Hepatocyte (in vitro differentiated cells): ENCODE measurements around the gene CNST. TPM values are rescaled to one million over a fixed set of nuclear protein-coding genes. Genes with fewer than 3 reads are reported as not detected.

Experiments used
- DNase-seq: peaks from one replicate; pipeline ENCODE4 v3.0.0-alpha.2; 2016; ENCODE audit warnings: low spot score
- H2AFZ ChIP-seq: fragments of 200-600 bp; sonication (generic); 2 replicates; pipeline ENCODE4 v1.6.0; 2016; ENCODE audit warnings: antibody characterized with exemption, mild to moderate bottlenecking
- H3K27ac ChIP-seq: fragments of 200-600 bp; sonication (generic); 2 replicates; pipeline ENCODE4 v1.5.1; 2016; ENCODE audit warnings: mild to moderate bottlenecking
- H3K27me3 ChIP-seq: fragments of 200-600 bp; sonication (generic); 2 replicates; pipeline ENCODE4 v1.6.1; 2016
- H3K36me3 ChIP-seq: fragments of 200-600 bp; sonication (generic); replicated peaks from 2 replicates; pipeline ENCODE4 v1.5.1; 2016; ENCODE audit warnings: low read depth; ENCODE audit not compliant: insufficient read depth
- H3K4me1 ChIP-seq: fragments of 200-600 bp; sonication (generic); 2 replicates; pipeline ENCODE4 v1.5.1; 2016; ENCODE audit warnings: mild to moderate bottlenecking, moderate library complexity; ENCODE audit not compliant: insufficient read depth
- H3K4me2 ChIP-seq: fragments of 200-600 bp; sonication (generic); 2 replicates; pipeline ENCODE4 v1.6.0; 2016
- H3K4me3 ChIP-seq: fragments of 200-600 bp; sonication (generic); 2 replicates; pipeline ENCODE4 v1.5.1; 2016; ENCODE audit warnings: mild to moderate bottlenecking
- H3K79me2 ChIP-seq: fragments of 200-600 bp; sonication (generic); 2 replicates; pipeline ENCODE4 v1.6.0; 2017; ENCODE audit warnings: mild to moderate bottlenecking
- H3K9me2 ChIP-seq: fragments of 200-600 bp; sonication (generic); replicated peaks from 2 replicates; pipeline ENCODE4 v1.6.0; 2017; ENCODE audit warnings: mild to moderate bottlenecking; ENCODE audit not compliant: insufficient read depth
- H3K9me3 ChIP-seq: fragments of 200-600 bp; sonication (generic); 2 replicates; pipeline ENCODE4 v1.5.1; 2016; ENCODE audit warnings: low read depth, mild to moderate bottlenecking
- H4K20me1 ChIP-seq: fragments of 200-600 bp; sonication (generic); 2 replicates; pipeline ENCODE4 v1.6.0; 2016; ENCODE audit warnings: mild to moderate bottlenecking; ENCODE audit not compliant: insufficient read depth, poor library complexity, severe bottlenecking
- EZH2 ChIP-seq: fragments of 200-600 bp; sonication (generic); IDR thresholded peaks from 2 replicates; pipeline ENCODE4 v1.6.1; 2016; ENCODE audit warnings: antibody characterized with exemption, mild to moderate bottlenecking, borderline replicate concordance
- EZH2phosphoT487 ChIP-seq: fragments of 200-600 bp; sonication (generic); IDR thresholded peaks from one replicate; pipeline ENCODE4 v1.6.1; 2018; ENCODE audit warnings: antibody characterized with exemption, mild to moderate bottlenecking, low read depth, moderate library complexity; ENCODE audit not compliant: unreplicated experiment, severe bottlenecking
- WGBS: methylation state at CpG from one replicate; pipeline ENCODE4 v1.1.6; 2016; ENCODE audit warnings: low lambda C conversion rate; ENCODE audit errors: missing lambda C conversion rate; 5-methylcytosine and 5-hydroxymethylcytosine counted together
- polyA plus RNA-seq: library from polyadenylated mRNA; unstranded; fragments of >200 nt; fragmentation: Nextera tagmentation; extraction: Ambion mirVana; gene quantifications from 2 replicates; pipeline ENCODE4 v1.2.1, GENCODE V29; 2016
- total RNA-seq: library from RNA; depleted of rRNA; stranded (reverse); fragments of >200 nt; gene quantifications from 2 replicates; pipeline ENCODE4 v1.2.3, GENCODE V29; 2014
- TF ChIP-seq, protein P1 (sequence below): fragments of 200-600 bp; sonication (generic); IDR thresholded peaks from 2 replicates; pipeline ENCODE4 v1.5.1; 2016; ENCODE audit warnings: antibody characterized with exemption, mild to moderate bottlenecking; ENCODE audit not compliant: poor library complexity

Gene CNST
- total and polyA plus RNA-seq, 2 experiments from 2014 or later: 7.1 to 16.4 TPM

DNA sequence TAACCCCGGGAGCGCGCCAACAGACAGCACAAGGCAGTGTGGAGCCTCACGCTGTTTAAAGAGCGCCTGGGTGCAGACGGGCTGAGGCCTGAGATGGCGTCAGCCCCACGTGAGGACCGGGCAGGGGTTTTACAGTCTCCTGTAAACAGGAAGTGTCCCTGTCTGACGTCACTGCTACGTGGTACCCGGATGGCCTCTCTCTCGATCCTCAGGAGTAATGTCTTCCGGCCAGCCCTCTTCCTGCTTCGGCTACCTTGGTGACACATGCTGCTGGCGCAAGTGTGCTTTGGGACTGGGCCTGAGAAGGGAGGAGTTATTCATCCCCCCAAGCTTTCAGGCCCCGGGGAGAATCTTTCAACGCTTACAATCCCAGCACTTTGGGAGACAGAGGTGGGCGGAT lies 41.2 kb downstream of the CNST start:
- no peaks in the 10 kb centered on the region for H3K27me3 ChIP-seq
- no peak overlapping the region for H3K27ac ChIP-seq

GRCh38 chr1:246608616-246609376 lies 42.5 kb downstream of the CNST start:
- H3K36me3 ChIP-seq: no peaks in the 10 kb centered on the region
- H3K27ac ChIP-seq: peak overlapping the region; percentile 73
- no peak overlapping the region for H3K4me3 ChIP-seq
- H4K20me1 ChIP-seq: no peaks in the 10 kb centered on the region
- peak; percentile 81 for DNase-seq
- peaks cover 41% of the 10 kb centered on the region for H3K79me2 ChIP-seq
- no peaks in the 10 kb centered on the region for H3K9me3 ChIP-seq
- no peaks in the 10 kb centered on the region for H3K27me3 ChIP-seq
- H2AFZ ChIP-seq: no peak overlapping the region
- 42% methylated on average over 18 of the region's 18 CpGs for WGBS
- H3K9me2 ChIP-seq: no peaks in the 10 kb centered on the region
- H3K4me1 ChIP-seq: no peaks in the 10 kb centered on the region
- TF ChIP-seq EZH2phosphoT487 (no peak), EZH2 (no peak)
- TF ChIP-seq, protein P1, sequence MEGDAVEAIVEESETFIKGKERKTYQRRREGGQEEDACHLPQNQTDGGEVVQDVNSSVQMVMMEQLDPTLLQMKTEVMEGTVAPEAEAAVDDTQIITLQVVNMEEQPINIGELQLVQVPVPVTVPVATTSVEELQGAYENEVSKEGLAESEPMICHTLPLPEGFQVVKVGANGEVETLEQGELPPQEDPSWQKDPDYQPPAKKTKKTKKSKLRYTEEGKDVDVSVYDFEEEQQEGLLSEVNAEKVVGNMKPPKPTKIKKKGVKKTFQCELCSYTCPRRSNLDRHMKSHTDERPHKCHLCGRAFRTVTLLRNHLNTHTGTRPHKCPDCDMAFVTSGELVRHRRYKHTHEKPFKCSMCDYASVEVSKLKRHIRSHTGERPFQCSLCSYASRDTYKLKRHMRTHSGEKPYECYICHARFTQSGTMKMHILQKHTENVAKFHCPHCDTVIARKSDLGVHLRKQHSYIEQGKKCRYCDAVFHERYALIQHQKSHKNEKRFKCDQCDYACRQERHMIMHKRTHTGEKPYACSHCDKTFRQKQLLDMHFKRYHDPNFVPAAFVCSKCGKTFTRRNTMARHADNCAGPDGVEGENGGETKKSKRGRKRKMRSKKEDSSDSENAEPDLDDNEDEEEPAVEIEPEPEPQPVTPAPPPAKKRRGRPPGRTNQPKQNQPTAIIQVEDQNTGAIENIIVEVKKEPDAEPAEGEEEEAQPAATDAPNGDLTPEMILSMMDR: no peak
- H3K4me2 ChIP-seq: peak overlapping the region; percentile 24

More for the DNA sequence above, 41.2 kb downstream of the CNST start:
- H2AFZ ChIP-seq: no peak overlapping the region
- no peaks in the 10 kb centered on the region for H3K4me1 ChIP-seq
- H3K9me2 ChIP-seq: no peaks in the 10 kb centered on the region
- H3K4me3 ChIP-seq: no peak overlapping the region
- no peak for DNase-seq
- 92% methylated on average over 18 of the region's 19 CpGs for WGBS
- H4K20me1 ChIP-seq: no peaks in the 10 kb centered on the region
- H3K9me3 ChIP-seq: no peaks in the 10 kb centered on the region
- TF ChIP-seq EZH2phosphoT487: no peak
- TF ChIP-seq, protein P1: no peak
- no peak for TF ChIP-seq EZH2
- no peak overlapping the region for H3K4me2 ChIP-seq
- H3K79me2 ChIP-seq: peaks cover 45% of the 10 kb centered on the region
- no peaks in the 10 kb centered on the region for H3K36me3 ChIP-seq

DNA sequence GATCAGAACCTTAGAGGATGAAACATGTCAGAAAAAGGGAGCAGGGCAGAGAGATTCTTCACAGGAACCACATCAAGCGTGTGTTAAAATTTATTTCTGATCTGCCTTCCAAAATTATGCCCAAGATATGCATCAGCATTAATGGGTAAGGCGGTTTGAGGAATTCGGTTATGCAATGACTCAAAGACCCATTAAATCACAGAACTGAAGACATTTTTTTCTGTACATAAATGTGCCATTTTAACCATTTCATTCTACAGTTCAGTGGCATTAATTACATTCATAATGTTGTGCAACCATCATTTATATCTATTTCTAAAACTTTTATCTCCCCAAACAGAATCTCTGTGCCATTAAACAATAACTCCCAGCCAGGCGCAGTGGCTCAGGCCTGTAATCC lies 43.4 kb downstream of the CNST start:
- H3K4me2 ChIP-seq: peak overlapping the region; percentile 14
- H3K36me3 ChIP-seq: no peaks in the 10 kb centered on the region
- TF ChIP-seq, protein P1: no peak
- TF ChIP-seq EZH2: no peak
- no peak for TF ChIP-seq EZH2phosphoT487
- H4K20me1 ChIP-seq: no peaks in the 10 kb centered on the region
- H3K9me2 ChIP-seq: no peaks in the 10 kb centered on the region
- H2AFZ ChIP-seq: no peak overlapping the region
- H3K27ac ChIP-seq: peak overlapping the region; percentile 73
- no peaks in the 10 kb centered on the region for H3K9me3 ChIP-seq
- DNase-seq: no peak
- no peak overlapping the region for H3K4me3 ChIP-seq
- H3K79me2 ChIP-seq: peaks cover 38% of the 10 kb centered on the region
- WGBS: 95% methylated on average over 4 of the region's 4 CpGs
- no peaks in the 10 kb centered on the region for H3K27me3 ChIP-seq
- no peaks in the 10 kb centered on the region for H3K4me1 ChIP-seq
